Measurements from ENCODE around the gene RIPOR2.

DNA sequence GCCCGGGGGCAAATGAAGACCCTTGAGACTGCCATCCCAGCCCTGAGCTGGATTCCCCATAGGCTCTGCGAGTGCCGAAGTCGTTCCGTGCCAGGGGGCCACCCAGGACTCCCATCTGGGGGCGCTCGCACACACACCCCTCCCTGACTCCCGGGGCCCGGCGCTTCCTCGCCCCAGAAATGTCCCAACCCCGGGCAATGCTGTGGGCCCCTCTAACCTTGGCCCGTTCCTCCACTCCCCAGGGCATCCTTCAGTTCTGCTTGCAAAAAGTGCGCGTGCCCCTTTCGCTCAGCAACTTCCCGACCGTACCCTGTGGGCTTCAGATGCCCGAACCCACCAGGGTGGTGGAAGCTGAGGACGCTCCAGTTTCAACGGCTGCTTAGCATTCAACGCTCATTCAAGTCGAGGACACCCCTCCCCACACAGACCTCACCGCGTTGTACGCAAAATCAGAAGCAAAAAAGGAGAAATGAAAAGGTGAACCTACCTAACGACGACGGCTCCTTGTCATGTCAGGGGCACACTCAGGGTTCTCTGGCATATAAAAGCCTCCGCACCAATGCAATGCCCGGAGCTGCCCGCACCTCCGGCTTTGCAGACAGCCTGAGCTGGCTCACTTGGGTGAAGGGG is 25.3 kb downstream of the RIPOR2 start:
- TF ChIP-seq POLR2A (IDR thresholded peaks at IDR 0.05) (no peak), CTCF (IDR thresholded peaks at IDR 0.05) (no peak)

All from Peyer's patch (tissue), 4 donors.